Glutamatergic neuron (in vitro differentiated cells): ENCODE results near the gene RANBP3L. TPM values are rescaled to one million over a fixed set of nuclear protein-coding genes. Genes with fewer than 3 reads are reported as not detected.

Experiments
- DNase-seq: peaks from one replicate; pipeline ENCODE4 v3.0.0; 2022
- H3K27ac Mint-ChIP-seq: one replicate; pipeline ENCODE4 v1.8.0; 2020; ENCODE audit warnings: mild to moderate bottlenecking, mixed read lengths, inconsistent platforms; ENCODE audit not compliant: unreplicated experiment
- H3K27me3 Mint-ChIP-seq: one replicate; pipeline ENCODE4 v1.8.0; 2020; ENCODE audit warnings: mild to moderate bottlenecking, moderate library complexity, mixed read lengths, inconsistent platforms; ENCODE audit not compliant: unreplicated experiment
- H3K36me3 Mint-ChIP-seq: one replicate; pipeline ENCODE4 v1.8.0; 2020; ENCODE audit warnings: mild to moderate bottlenecking, mixed read lengths, inconsistent platforms; ENCODE audit not compliant: unreplicated experiment
- H3K4me1 Mint-ChIP-seq: one replicate; pipeline ENCODE4 v1.8.0; 2020; ENCODE audit warnings: mild to moderate bottlenecking, low read depth, mixed read lengths, inconsistent platforms; ENCODE audit not compliant: unreplicated experiment
- H3K4me3 Mint-ChIP-seq: one replicate; pipeline ENCODE4 v1.8.0; 2020; ENCODE audit warnings: mild to moderate bottlenecking, mixed read lengths, inconsistent platforms; ENCODE audit not compliant: unreplicated experiment
- H3K9me3 Mint-ChIP-seq: one replicate; pipeline ENCODE4 v1.8.0; 2020; ENCODE audit warnings: mild to moderate bottlenecking, moderate library complexity, mixed read lengths, inconsistent platforms; ENCODE audit not compliant: unreplicated experiment
- CTCF ChIP-seq: fragments of 200-600 bp; sonication (generic); IDR thresholded peaks from one replicate; pipeline ENCODE4 v1.5.0; 2021; ENCODE audit not compliant: partially characterized antibody, unreplicated experiment
- total RNA-seq: library from RNA; stranded (reverse); fragmentation: NEBNext Ultra II Directional; extraction: Animal tissue kit (Norgen Biotek cat#: 25700); gene quantifications from one replicate; pipeline ENCODE4 v1.2.1, GENCODE V29; 2021; ENCODE audit not compliant: unreplicated experiment

RANBP3L gene
- total RNA-seq, 1 donor from 2014 or later, result not detected

DNA sequence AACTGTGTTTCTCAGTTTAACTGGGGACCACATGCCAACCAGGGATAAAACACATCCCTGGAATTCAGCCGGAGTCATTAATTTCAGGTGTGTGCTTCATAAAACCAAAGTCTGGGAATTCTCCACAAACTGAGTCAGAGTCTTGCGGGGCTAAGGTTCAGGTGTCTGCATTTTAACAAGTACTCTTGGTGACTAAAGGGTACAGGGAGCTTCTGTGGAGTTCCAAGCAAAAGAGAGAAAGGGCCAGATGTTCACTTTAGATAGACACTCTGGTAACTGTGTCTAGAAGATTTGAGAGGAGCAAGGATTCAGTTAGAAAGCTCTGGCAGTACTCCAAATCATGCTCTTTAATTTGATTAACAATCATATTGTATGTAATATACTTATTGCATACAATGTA, 64.0 kb downstream of the RANBP3L start:
- Mint-ChIP-seq H3K36me3 (no peaks in the 10 kb centered on the region), H3K27ac (no peak overlapping the region), H3K4me3 (no peak overlapping the region), H3K4me1 (peaks cover 8% of the 10 kb centered on the region), H3K27me3 (peaks cover 5% of the 10 kb centered on the region), H3K9me3 (peaks cover 2% of the 10 kb centered on the region)
- no peak for TF ChIP-seq CTCF
- DNase-seq, result no peak

GRCh38 chr5:36236801-36237200, 64.9 kb downstream of the RANBP3L start:
- Mint-ChIP-seq H3K4me1 (peaks cover 8% of the 10 kb centered on the region), H3K4me3 (no peak overlapping the region), H3K9me3 (peaks cover 2% of the 10 kb centered on the region), H3K36me3 (no peaks in the 10 kb centered on the region), H3K27me3 (no peaks in the 10 kb centered on the region), H3K27ac (no peak overlapping the region)
- no peak for TF ChIP-seq CTCF
- DNase-seq, result no peak

- no peaks in the 10 kb centered on the region for H3K9me3 Mint-ChIP-seq
- H3K27me3 Mint-ChIP-seq, result no peaks in the 10 kb centered on the region
- no peak for TF ChIP-seq CTCF
- no peak overlapping the region for H3K4me3 Mint-ChIP-seq
- no peaks in the 10 kb centered on the region for H3K4me1 Mint-ChIP-seq
- H3K27ac Mint-ChIP-seq, result no peak overlapping the region
- H3K36me3 Mint-ChIP-seq, result no peaks in the 10 kb centered on the region
- no peak for DNase-seq
Observed at GRCh38 chr5:36232533-36232932, 69.2 kb downstream of the RANBP3L start.

GRCh38 chr5:36230151-36230790, 71.4 kb downstream of the RANBP3L start:
- no peak for DNase-seq
- Mint-ChIP-seq H3K27me3 (no peaks in the 10 kb centered on the region), H3K36me3 (no peaks in the 10 kb centered on the region), H3K4me1 (no peaks in the 10 kb centered on the region), H3K9me3 (no peaks in the 10 kb centered on the region), H3K4me3 (no peak overlapping the region), H3K27ac (no peak overlapping the region)
- no peak for TF ChIP-seq CTCF

GRCh38 chr5:36228505-36228904, 73.2 kb downstream of the RANBP3L start:
- Mint-ChIP-seq H3K27me3 (no peaks in the 10 kb centered on the region), H3K4me1 (no peaks in the 10 kb centered on the region)

More at GRCh38 chr5:36228505-36228904, 73.2 kb downstream of the RANBP3L start:
- no peaks in the 10 kb centered on the region for H3K36me3 Mint-ChIP-seq
- no peak for DNase-seq
- no peak overlapping the region for H3K4me3 Mint-ChIP-seq
- H3K9me3 Mint-ChIP-seq, result no peaks in the 10 kb centered on the region
- H3K27ac Mint-ChIP-seq, result no peak overlapping the region
- TF ChIP-seq CTCF, result no peak
